HG03460 (cell line): ENCODE data around the gene CAMK2A.

Experiments used
- ATAC-seq: cut with Tn5 transposase; IDR thresholded peaks from one replicate; pipeline ENCODE4 v1.9.1; 2021; ENCODE audit not compliant: unreplicated experiment

CAMK2A gene

GRCh38 chr5:150289551-150290390 lies at the start of gene CAMK2A:
Gene CAMK2A, minus strand, starts transcription at chr5:150289773. Its CDS starts 148 bp downstream, at chr5:150289625.
- no peak for ATAC-seq

DNA sequence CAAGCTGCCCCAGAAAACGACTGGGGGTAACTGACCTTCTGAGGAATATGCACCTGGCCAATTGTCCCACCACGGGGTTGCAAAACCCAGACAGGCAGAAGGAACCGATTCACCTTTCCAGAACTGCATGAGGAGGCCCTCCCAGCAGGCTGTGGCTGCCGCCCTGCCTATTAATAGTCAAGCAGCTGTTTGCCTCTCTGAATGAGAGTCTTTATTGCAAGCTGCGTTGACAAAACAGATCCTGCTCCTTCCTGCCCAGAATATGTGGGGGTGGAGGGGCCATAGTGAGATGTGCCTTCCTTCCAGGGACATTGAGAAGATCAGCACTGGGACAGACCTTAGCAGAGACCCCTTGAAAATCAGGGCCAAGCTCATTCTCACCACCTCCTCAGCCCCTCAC lies 49.6 kb upstream of the CAMK2A start:
- no peak for ATAC-seq

DNA sequence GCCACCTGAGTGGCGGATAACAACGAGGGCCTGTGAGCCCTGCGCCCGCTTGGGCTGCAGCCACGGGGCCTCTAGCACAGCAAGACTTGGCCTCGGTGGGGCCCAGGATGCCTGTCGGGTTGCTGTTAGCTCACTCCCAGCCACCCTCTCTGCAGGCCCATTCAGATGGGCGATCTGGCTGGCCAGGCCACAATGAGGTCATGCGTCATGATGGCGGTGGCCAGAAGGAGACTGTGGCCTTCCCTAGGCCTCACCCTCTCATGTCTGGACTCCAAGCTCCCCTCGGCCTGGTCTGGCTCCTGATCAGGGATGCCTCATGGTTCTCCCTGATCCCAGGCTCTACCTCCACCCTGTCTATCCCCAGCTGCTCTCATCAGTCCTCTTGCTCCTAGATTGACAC lies 49.0 kb upstream of the CAMK2A start:
- no peak for ATAC-seq

- no peak for ATAC-seq
These were observed 46.2 kb upstream of the CAMK2A start for GRCh38 chr5:150335778-150336177.

GRCh38 chr5:150333400-150333799 lies 43.8 kb upstream of the CAMK2A start:
- ATAC-seq, result no peak

DNA sequence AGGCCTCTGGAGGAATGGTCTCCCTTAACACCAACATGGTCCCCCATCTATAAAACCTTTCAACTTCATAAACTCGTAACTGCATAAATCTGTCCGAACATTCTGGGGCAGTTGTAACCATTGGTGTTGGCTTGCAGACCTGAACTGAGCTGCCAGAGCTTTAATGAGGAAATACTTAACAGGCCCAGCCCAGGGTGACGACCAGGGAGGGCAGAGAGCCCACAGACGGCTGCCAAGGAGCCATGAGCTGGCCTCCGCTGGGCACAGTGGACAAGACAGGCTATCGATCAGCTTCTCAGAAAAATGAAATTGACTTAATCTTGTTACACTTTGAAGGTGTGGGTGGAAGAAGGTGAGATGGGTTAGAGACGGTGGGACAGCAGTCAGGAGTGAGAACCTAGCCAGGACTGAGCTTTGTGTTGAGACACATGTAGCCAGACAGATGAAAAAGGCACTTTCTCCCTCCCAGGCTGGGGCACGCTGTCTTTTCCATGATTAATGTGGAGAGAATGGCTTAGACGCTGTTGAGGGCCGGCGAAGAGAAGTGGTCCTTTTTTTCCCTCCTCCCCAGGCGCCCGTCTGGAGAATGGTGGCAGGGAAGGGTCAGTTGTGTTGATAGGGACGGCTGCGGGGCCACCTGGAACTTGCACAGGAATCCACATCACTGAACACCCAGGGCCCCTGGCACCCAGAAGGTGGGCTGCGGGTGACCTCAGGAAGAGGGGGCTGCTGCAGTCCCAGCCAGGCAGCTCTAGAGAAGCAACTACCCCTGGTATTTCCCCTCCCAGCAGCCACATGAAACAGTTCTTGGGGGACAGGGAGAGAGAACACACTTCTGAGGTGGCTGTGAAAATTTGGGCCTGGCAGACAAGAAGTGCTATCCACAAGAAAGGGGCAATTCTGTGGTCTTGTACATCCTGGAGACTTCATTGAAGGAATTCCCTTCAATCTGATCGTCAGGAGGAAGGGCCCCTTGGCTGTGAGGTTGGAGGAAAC lies 40.6 kb upstream of the CAMK2A start:
- ATAC-seq, result no peak

GRCh38 chr5:150329038-150329437 lies 39.5 kb upstream of the CAMK2A start:
- ATAC-seq, result no peak

DNA sequence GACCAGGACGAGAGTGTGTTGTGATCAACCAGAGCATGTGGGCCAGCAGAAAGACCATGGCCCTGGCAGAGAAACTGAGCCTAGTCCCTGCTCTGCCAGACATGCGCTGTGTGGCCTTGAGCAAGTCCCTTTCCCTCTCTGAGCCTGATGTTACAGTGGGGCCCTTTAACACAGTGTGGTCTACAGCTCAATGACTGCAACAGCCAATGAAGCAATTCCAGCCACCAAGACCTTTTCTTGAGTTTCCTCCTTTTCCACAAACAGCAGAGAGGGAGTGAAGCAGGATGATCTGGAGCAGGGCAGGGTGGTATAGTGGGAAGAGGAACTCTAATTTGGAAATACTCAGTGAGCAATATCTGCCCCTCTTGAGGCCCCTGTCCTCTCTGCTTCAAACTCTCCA lies 38.9 kb upstream of the CAMK2A start:
- no peak for ATAC-seq

DNA sequence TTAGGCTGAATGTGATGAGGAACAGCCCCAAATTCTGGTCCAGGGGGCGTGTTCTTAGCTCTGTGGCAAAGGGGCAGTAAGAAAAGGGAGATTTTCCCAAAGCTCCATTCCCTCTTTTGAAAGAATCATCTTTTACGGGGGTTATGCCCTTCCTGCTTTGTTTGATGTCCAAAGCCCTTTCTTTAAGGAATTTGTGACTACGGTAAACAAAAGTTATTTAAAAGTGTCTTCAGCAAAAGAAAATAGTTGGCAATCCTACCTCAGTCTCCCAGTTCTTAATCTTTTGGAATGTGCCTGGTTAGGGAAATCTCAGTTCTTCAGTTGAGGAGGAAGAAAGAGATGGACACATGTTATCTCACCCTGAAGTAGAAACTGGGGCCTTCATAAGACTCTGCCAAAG lies 37.6 kb upstream of the CAMK2A start:
- no peak for ATAC-seq

GRCh38 chr5:150326707-150327106 lies 37.1 kb upstream of the CAMK2A start:
- no peak for ATAC-seq

GRCh38 chr5:150325426-150325825 lies 35.9 kb upstream of the CAMK2A start:
- ATAC-seq, result no peak

GRCh38 chr5:150323819-150324218 lies 34.2 kb upstream of the CAMK2A start:
- ATAC-seq, result no peak

- no peak for ATAC-seq
These were observed 33.5 kb upstream of the CAMK2A start for GRCh38 chr5:150323092-150323491.

- ATAC-seq, result no peak
These were observed 32.6 kb upstream of the CAMK2A start for GRCh38 chr5:150322202-150322601.

DNA sequence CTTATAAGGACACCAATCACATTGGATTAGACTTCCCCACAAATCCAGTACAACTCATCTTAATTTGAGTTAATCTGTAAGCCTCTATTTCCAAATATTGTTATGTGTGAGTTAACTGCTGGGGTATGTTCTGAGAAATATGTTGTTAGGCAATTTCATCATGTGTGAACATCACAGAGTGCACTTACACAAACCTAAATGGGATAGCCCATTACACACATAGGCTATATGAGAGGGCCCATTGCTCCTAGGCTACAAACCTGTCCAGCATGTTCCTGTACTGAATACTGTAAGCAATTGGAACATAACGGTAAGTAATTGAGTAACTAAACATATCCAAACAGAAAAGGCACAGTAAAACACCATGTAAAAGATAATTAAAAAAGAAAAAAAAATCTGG lies 32.2 kb upstream of the CAMK2A start:
- no peak for ATAC-seq

DNA sequence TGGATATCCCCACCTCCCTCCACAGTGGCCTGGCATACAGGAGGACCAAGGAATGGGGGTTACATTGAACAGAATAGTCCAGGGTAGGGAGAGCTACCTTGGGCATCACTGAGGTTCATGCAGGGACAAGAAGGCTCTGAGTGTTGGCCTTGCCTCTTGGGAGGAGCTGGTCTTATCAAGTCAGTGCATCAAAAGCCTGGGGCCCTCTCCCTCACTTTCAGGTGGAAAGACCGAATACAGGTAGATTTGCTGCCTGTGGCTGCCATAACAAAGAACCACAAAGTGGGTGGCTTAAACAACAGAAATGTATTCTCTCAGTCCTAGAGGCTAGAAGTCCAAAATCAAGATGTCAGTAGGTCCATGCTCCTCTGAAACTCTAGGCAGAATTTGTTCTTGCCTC lies 31.6 kb upstream of the CAMK2A start:
- no peak for ATAC-seq

DNA sequence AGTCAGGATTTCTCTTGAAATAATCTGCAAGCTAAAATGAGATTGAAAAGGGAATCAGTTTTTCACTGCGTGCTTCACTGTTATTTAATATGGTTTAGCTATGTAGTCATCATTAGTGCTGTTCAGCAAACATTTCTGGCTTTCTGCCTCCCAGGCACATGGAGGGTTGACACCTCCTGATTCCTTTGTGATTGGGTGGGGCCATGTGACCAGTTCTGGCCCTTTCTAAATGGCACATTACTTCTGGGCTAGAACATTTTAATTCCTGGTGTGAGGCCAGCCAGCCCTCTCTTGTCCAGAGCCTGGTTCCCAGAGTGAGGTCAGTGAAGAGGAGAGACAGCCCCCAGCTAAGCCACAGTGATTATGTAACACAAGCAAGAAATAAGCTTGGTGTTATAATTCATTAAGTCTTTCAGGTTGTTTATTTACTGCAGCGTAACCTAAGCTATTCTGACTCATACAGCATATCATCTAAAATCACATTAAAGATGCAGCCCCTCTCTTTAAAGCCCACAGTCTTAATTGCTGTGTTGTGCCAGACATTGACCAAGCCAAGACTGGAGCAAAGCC lies 30.6 kb upstream of the CAMK2A start:
- ATAC-seq, result no peak

DNA sequence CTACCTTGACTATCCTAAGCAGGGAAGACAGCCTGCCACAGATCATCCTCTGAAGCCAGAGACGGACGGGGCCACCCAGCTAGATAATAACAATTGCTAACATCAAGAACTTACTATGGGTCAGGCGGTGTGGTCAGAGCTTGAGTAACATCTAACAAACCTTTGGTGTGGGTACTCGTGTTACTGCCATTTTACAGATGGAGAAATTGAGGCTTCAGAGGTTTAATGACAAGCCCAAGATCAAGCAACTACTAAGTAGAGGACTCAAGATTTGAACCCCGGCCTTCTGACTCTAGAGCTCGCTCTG lies 29.9 kb upstream of the CAMK2A start:
- no peak for ATAC-seq

DNA sequence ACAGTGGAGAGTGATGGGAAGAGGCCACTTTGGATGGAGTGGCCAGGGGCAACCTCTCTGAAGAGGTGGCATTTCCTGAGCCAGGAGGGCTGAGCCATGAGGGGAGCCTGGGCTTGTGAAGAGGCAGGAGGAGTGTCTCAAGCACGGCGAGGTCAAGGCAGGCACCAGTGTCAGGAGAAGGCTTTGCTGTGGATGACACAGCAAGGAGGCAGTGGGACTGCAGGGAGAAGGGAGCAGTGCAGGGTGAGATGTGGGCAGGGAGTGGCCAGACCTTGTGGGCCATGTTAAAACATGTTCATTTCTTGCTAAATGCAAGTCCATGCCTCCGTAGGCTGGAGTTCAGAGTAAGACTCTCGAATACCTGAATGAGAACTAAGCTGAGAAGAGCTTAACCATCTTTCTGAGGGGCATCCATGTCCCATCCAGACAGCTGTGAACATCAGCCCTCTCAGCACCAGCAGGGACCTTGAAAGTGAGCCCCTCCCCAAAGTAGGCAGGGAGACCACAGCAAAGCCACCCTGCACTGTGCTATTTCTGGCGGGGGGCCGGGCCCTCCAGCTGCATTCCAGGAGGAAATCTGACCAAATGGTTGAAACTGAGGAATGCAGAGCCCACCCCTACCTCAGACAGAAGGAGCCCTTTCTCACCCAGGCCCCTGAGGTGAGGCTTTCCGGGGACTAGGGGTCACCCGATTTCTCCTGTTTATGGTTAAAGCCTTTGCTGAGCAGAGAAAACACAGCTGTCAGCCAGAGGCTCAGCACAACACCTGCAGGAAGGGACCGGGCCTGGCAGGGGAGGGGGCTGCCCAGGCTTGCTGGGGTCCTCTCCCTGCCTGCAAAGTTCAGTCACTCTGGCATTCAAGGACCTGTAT lies 29.3 kb upstream of the CAMK2A start:
- no peak for ATAC-seq

DNA sequence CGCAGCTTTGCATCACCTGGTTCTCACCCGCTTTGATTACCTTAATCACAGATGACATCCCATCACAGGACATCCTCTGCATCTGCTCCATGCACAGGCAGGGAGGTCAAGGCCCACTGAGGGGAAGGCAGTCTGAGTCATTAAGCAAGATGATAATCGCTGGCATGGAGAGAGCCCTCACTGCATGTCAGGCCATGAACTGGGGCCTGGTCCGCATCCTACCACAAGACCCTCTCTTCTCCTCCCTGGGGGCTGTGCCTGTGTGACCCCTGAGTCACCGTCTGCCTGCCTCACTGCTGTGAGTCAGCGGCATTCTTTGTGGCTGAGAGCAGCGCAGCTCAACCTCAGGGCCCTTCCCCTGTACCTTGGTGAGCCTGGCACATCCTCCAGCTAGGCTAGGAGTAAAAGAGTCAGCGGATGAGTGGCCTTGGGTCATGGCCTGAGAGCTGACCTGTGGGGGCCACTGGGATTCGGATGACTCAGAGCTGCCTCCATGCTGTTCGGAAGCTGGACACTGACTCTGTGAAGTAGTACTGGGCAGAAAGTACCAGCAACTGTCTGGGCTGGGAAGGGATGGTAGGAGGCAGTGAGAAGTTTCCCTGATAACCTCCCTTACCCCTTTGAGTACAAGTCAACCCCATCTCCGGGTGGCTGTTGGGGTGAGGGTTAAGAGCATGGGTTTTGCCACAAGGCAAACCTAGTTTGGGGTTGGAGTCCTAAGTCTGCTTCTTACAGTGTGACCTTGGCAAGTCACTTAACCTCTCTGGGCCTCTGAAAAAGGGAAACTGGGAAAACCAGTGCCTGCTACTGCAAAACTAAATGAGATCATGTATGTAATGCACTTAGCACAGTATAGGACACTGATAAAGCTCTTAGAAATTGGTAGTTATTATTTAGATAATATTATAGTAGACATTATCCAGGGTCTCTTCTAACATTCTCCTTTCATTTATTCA lies 27.8 kb upstream of the CAMK2A start:
- ATAC-seq, result no peak
